Caco-2 (cell line): ENCODE measurements around the gene C2CD3. TPM values are rescaled to one million over a fixed set of nuclear protein-coding genes. Genes with fewer than 3 reads are reported as not detected.

ENCODE experiments used
- BruUV-seq: library from RNA; stranded (reverse); fragments of 400-500 nt; replicated peaks from 2 replicates; lab custom pipeline; 2021; lab: Mats Ljungman, UMichigan
- CTCF ChIA-PET: fragments of 300-600 bp; sonication (Branson Sonifier 250); formaldehyde crosslinking; loops from one replicate; lab custom pipeline; 2022; ENCODE audit warnings: antibody characterized with exemption; lab: Charles Lee
- POLR2A ChIA-PET: fragments of 300-600 bp; sonication (Branson Sonifier 250); formaldehyde crosslinking; loops from one replicate; lab custom pipeline; 2022; ENCODE audit warnings: antibody characterized with exemption; lab: Charles Lee
- DNase-seq, 2 experiments: peaks; one replicate each; pipeline versions ENCODE4 v3.0.0 to v3.0.0-alpha.2; 2020 to 2022
- H3K27me3 ChIP-seq: replicated peaks from 2 replicates; pipeline ENCODE4 v1.6.0; 2011; ENCODE audit warnings: low read length; ENCODE audit not compliant: control insufficient read depth, insufficient read depth
- H3K36me3 ChIP-seq: 2 replicates; pipeline ENCODE4 v1.5.1; 2011; ENCODE audit warnings: low read length; ENCODE audit not compliant: control insufficient read depth, insufficient read depth
- H3K4me1 ChIP-seq: fragments of 250-450 bp; sonication (Bioruptor Pico); 2 replicates; pipeline ENCODE4 v1.5.1; 2020; ENCODE audit warnings: mild to moderate bottlenecking
- H3K4me3 ChIP-seq: 2 replicates; pipeline ENCODE4 v1.5.1; 2011; ENCODE audit warnings: low read depth, mild to moderate bottlenecking, control low read depth, low read length
- H3K9me3 ChIP-seq: fragments of 250-450 bp; sonication (Bioruptor Pico); 2 replicates; pipeline ENCODE4 v1.5.1; 2020; ENCODE audit warnings: mild to moderate bottlenecking, moderate library complexity
- H3K27ac Mint-ChIP-seq: one replicate; pipeline ENCODE4 v1.8.0; 2022; ENCODE audit warnings: mixed read lengths; ENCODE audit not compliant: unreplicated experiment
- H3K27me3 Mint-ChIP-seq: one replicate; pipeline ENCODE4 v1.8.0; 2022; ENCODE audit warnings: mixed read lengths; ENCODE audit not compliant: insufficient read depth, unreplicated experiment
- H3K36me3 Mint-ChIP-seq: one replicate; pipeline ENCODE4 v1.8.0; 2022; ENCODE audit warnings: mild to moderate bottlenecking, mixed read lengths; ENCODE audit not compliant: insufficient read depth, unreplicated experiment
- H3K4me1 Mint-ChIP-seq: one replicate; pipeline ENCODE4 v1.8.0; 2022; ENCODE audit warnings: low read depth, mixed read lengths; ENCODE audit not compliant: unreplicated experiment
- H3K4me3 Mint-ChIP-seq: one replicate; pipeline ENCODE4 v1.8.0; 2022; ENCODE audit warnings: mild to moderate bottlenecking, moderate library complexity, mixed read lengths; ENCODE audit not compliant: unreplicated experiment
- H3K9me3 Mint-ChIP-seq: one replicate; pipeline ENCODE4 v1.8.0; 2022; ENCODE audit warnings: mixed read lengths; ENCODE audit not compliant: unreplicated experiment
- CTCF ChIP-seq, 2 experiments: fragments of 200-600 bp in 1 of 2; IDR thresholded peaks; 1 replicate in 1 of 2; 2 replicates in 1 of 2; pipeline versions ENCODE4 v1.5.1 to v1.8.0; 2011 to 2022; ENCODE audit warnings: antibody characterized with exemption in 1 of 2, control low read depth in 1 of 2, inconsistent platforms in 1 of 2, low read depth in 1 of 2, low read length in 1 of 2, mild to moderate bottlenecking in 1 of 2, moderate library complexity in 1 of 2; ENCODE audit not compliant: insufficient read depth in 1 of 2, severe bottlenecking in 1 of 2, unreplicated experiment in 1 of 2
- intact Hi-C: fragments of 100-400 bp; cut with micrococcal nuclease; formaldehyde crosslinking; loops from one replicate; pipeline ENCODE4 v1.10.0; 2022; ENCODE audit not compliant: unreplicated experiment
- total RNA-seq: library from RNA; stranded (reverse); gene quantifications from 2 replicates; pipeline ENCODE4 v1.2.3, GENCODE V29; 2022

Gene C2CD3
- total RNA-seq, 1 experiment from 2014 or later, result 47.5 TPM

GRCh38 chr11:74208507-74208906, 37.7 kb upstream of the C2CD3 start:
- ChIA-PET POLR2A (interaction anchor here (0.6 kb wide), 1 partner anchor 225 kb away, joined by 3 read pairs; no protein-coding TSS in a partner anchor), CTCF (no interaction called here)
- H3K4me3 ChIP-seq, result no peak overlapping the region
- no peak for TF ChIP-seq CTCF (IDR thresholded peaks at IDR 0.05; ENCODE audit: insufficient read depth in 1 of 2, low read depth in 1 of 2, low read length in 1 of 2, severe bottlenecking in 1 of 2, unreplicated experiment in 1 of 2)
- Mint-ChIP-seq H3K36me3 (peaks cover 47% of the 10 kb centered on the region), H3K4me1 (no peaks in the 10 kb centered on the region), H3K9me3 (no peaks in the 10 kb centered on the region), H3K4me3 (no peak overlapping the region), H3K27me3 (no peaks in the 10 kb centered on the region), H3K27ac (no peak overlapping the region)
- intact Hi-C loops, result no loop called here
- no peaks in the 10 kb centered on the region for H3K27me3 ChIP-seq
- DNase-seq, result no peak
- H3K4me1 ChIP-seq, result no peaks in the 10 kb centered on the region
- H3K36me3 ChIP-seq, result peaks cover 2% of the 10 kb centered on the region; the same call in 1 of the 2 replicates
- BruUV-seq, result no TSS peak
- no peaks in the 10 kb centered on the region for H3K9me3 ChIP-seq

DNA sequence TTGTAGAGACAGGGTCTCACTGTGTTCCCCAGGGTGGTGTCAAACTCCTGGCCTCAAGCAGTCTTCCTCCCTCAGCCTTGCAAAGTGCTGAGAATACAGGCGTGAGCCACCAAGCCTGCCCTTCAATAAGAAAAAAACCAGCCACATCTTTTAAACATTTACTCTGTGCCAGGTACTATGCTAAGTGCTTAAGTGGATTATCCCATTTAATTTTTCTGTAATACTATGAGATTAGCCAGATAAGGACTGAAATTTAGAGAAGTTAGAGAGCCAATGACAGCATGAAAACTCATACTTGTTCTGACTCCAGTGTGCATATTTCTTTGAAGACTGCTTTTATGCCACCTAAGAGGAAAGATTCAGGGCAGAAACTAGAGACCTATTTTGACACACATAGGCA, 35.9 kb upstream of the C2CD3 start:
- ChIA-PET POLR2A (no interaction called here), CTCF (no interaction called here)
- H3K9me3 ChIP-seq, result no peaks in the 10 kb centered on the region
- no peak for TF ChIP-seq CTCF (IDR thresholded peaks at IDR 0.05; ENCODE audit: insufficient read depth in 1 of 2, low read depth in 1 of 2, low read length in 1 of 2, severe bottlenecking in 1 of 2, unreplicated experiment in 1 of 2)
- no peak overlapping the region for H3K27ac Mint-ChIP-seq
- no peaks in the 10 kb centered on the region for H3K9me3 Mint-ChIP-seq
- no peak overlapping the region for H3K4me3 ChIP-seq
- BruUV-seq, result no TSS peak
- no peaks in the 10 kb centered on the region for H3K27me3 Mint-ChIP-seq
- intact Hi-C loops, result no loop called here
- no peak overlapping the region for H3K4me3 Mint-ChIP-seq
- H3K27me3 ChIP-seq, result no peaks in the 10 kb centered on the region
- no peaks in the 10 kb centered on the region for H3K4me1 Mint-ChIP-seq
- DNase-seq, result no peak
- peaks cover 2% of the 10 kb centered on the region; the same call in 1 of the 2 replicates for H3K36me3 ChIP-seq
- H3K36me3 Mint-ChIP-seq, result peaks cover 48% of the 10 kb centered on the region
- no peaks in the 10 kb centered on the region for H3K4me1 ChIP-seq

- ChIA-PET POLR2A (no interaction called here), CTCF (no interaction called here)
- no peak for DNase-seq
- BruUV-seq, result no TSS peak
- H3K27me3 ChIP-seq, result no peaks in the 10 kb centered on the region
- intact Hi-C loops, result no loop called here
- no peaks in the 10 kb centered on the region for H3K9me3 ChIP-seq
- peaks cover 2% of the 10 kb centered on the region; the same call in 1 of the 2 replicates for H3K36me3 ChIP-seq
- Mint-ChIP-seq H3K9me3 (no peaks in the 10 kb centered on the region), H3K4me1 (no peaks in the 10 kb centered on the region), H3K27me3 (no peaks in the 10 kb centered on the region), H3K27ac (no peak overlapping the region), H3K4me3 (no peak overlapping the region), H3K36me3 (peaks cover 38% of the 10 kb centered on the region)
- no peak overlapping the region for H3K4me3 ChIP-seq
- no peaks in the 10 kb centered on the region for H3K4me1 ChIP-seq
- no peak for TF ChIP-seq CTCF (IDR thresholded peaks at IDR 0.05; ENCODE audit: insufficient read depth in 1 of 2, low read depth in 1 of 2, low read length in 1 of 2, severe bottlenecking in 1 of 2, unreplicated experiment in 1 of 2)
Measured at GRCh38 chr11:74205181-74205580, 34.4 kb upstream of the C2CD3 start.
